HG03064 (cell line): Measurements from ENCODE around the gene CALN1.
"Not testable (repeated sequence)": the region's sequence is repeated elsewhere in the genome, so short reads cannot be mapped to it uniquely, and the experiment has no call there.

ENCODE experiments used
- ATAC-seq: cut with Tn5 transposase; IDR thresholded peaks from one replicate; pipeline ENCODE4 v1.9.1; 2021; ENCODE audit warnings: low read depth; ENCODE audit not compliant: unreplicated experiment

CALN1 gene

GRCh38 chr7:72109566-72109965 lies 302.6 kb downstream of the CALN1 start:
- ATAC-seq = no peak

GRCh38 chr7:72106405-72106804 lies 305.7 kb downstream of the CALN1 start:
- no peak for ATAC-seq

GRCh38 chr7:72101444-72101843 lies 310.7 kb downstream of the CALN1 start:
- no peak for ATAC-seq

- ATAC-seq = no peak
These were observed 312.4 kb downstream of the CALN1 start for GRCh38 chr7:72099784-72100183.

- no peak for ATAC-seq
These were observed 313.1 kb downstream of the CALN1 start for GRCh38 chr7:72098807-72099580.

GRCh38 chr7:72097226-72097625 lies 314.9 kb downstream of the CALN1 start:
- no peak for ATAC-seq

- no peak for ATAC-seq
These were observed 319.4 kb downstream of the CALN1 start for GRCh38 chr7:72092769-72093168.

GRCh38 chr7:72087926-72088325 lies 324.2 kb downstream of the CALN1 start:
- no peak for ATAC-seq

GRCh38 chr7:72080865-72081510 lies 331.1 kb downstream of the CALN1 start:
- no peak for ATAC-seq

- ATAC-seq = no peak
These were observed 331.8 kb downstream of the CALN1 start for GRCh38 chr7:72080341-72080766.

GRCh38 chr7:72078856-72079255 lies 333.3 kb downstream of the CALN1 start:
- ATAC-seq = no peak

- ATAC-seq = no peak
These were observed 333.8 kb downstream of the CALN1 start for GRCh38 chr7:72078301-72078700.

- no peak for ATAC-seq
These were observed 334.4 kb downstream of the CALN1 start for GRCh38 chr7:72077786-72078185.

GRCh38 chr7:72072901-72073300 lies 339.2 kb downstream of the CALN1 start:
- ATAC-seq = no peak

- no peak for ATAC-seq
These were observed 342.9 kb downstream of the CALN1 start for GRCh38 chr7:72069263-72069662.

- not testable (repeated sequence) for ATAC-seq
These were observed 346.4 kb downstream of the CALN1 start for GRCh38 chr7:72065764-72066163.

GRCh38 chr7:72064916-72065315 lies 347.2 kb downstream of the CALN1 start:
- no peak for ATAC-seq

GRCh38 chr7:72063330-72063729 lies 348.8 kb downstream of the CALN1 start:
- no peak for ATAC-seq

- no peak for ATAC-seq
These were observed 349.5 kb downstream of the CALN1 start for GRCh38 chr7:72062666-72063065.

GRCh38 chr7:72059925-72060324 lies 352.2 kb downstream of the CALN1 start:
- no peak for ATAC-seq

- ATAC-seq = no peak
These were observed 353.6 kb downstream of the CALN1 start for GRCh38 chr7:72058579-72058978.

GRCh38 chr7:72057796-72058195 lies 354.3 kb downstream of the CALN1 start:
- ATAC-seq = no peak
